Fibroblast of pulmonary artery (primary cell): ENCODE data around the gene RHEB.

Source experiments
- DNase-seq: peaks from one replicate; pipeline ENCODE4 v3.0.0-alpha.2; 2010; ENCODE audit warnings: low read depth
- H3K4me3 ChIP-seq: replicated peaks from 2 replicates; pipeline ENCODE4 v1.5.1; 2011; ENCODE audit warnings: low read depth, mild to moderate bottlenecking, control low read depth, low read length, moderate library complexity
- CTCF ChIP-seq: IDR thresholded peaks from 2 replicates; pipeline ENCODE4 v1.5.1; 2011; ENCODE audit warnings: mild to moderate bottlenecking, control low read depth, low read length, inconsistent platforms; ENCODE audit errors: missing control alignments

Gene RHEB

GRCh38 chr7:151487228-151487627 is 32.5 kb downstream of the RHEB start:
- DNase-seq, result no peak
- TF ChIP-seq CTCF, result no peak
- H3K4me3 ChIP-seq, result no peak overlapping the region

- DNase-seq, result no peak
- no peak overlapping the region for H3K4me3 ChIP-seq
- no peak for TF ChIP-seq CTCF
These were observed 33.6 kb downstream of the RHEB start for GRCh38 chr7:151486074-151486473.

- peak; percentile 79 for DNase-seq
- no peak for TF ChIP-seq CTCF
- H3K4me3 ChIP-seq, result no peak overlapping the region
These were observed 34.6 kb downstream of the RHEB start for GRCh38 chr7:151484971-151485707.

GRCh38 chr7:151483711-151483983 is 36.0 kb downstream of the RHEB start:
- TF ChIP-seq CTCF, result no peak
- DNase-seq, result no peak
- H3K4me3 ChIP-seq, result no peak overlapping the region

- no peak for DNase-seq
- no peak overlapping the region for H3K4me3 ChIP-seq
- no peak for TF ChIP-seq CTCF
These were observed 36.6 kb downstream of the RHEB start for GRCh38 chr7:151482883-151483710.

- H3K4me3 ChIP-seq, result no peak overlapping the region
- no peak for DNase-seq
- no peak for TF ChIP-seq CTCF
These were observed 37.8 kb downstream of the RHEB start for GRCh38 chr7:151481650-151482505.
